Neutrophil (primary cell): ENCODE data around the gene GPR4.

ENCODE experiments used
- H3K27ac ChIP-seq: fragments of 200-600 bp; sonication (generic); 2 replicates; pipeline ENCODE4 v1.5.1; 2016; ENCODE audit warnings: mild to moderate bottlenecking, moderate library complexity
- H3K27me3 ChIP-seq: fragments of 200-600 bp; sonication (generic); 2 replicates; pipeline ENCODE4 v1.6.0; 2016; ENCODE audit warnings: mild to moderate bottlenecking
- H3K36me3 ChIP-seq: fragments of 200-600 bp; sonication (generic); 2 replicates; pipeline ENCODE4 v1.5.1; 2017
- H3K4me1 ChIP-seq, 2 experiments: fragments of 200-600 bp in 1 of 2; sonication (generic) in 1 of 2; 1 replicate in 1 of 2; 2 replicates in 1 of 2; pipeline versions ENCODE4 v1.5.1 to v1.6.1; 2013 to 2016; ENCODE audit warnings: low read depth in 1 of 2, low read length in 1 of 2, mild to moderate bottlenecking in 1 of 2, moderate library complexity in 1 of 2; ENCODE audit not compliant: control insufficient read depth in 1 of 2, insufficient read depth in 1 of 2
- H3K4me3 ChIP-seq, 2 experiments: fragments of 200-600 bp in 1 of 2; sonication (generic) in 1 of 2; 1 replicate in 1 of 2; 2 replicates in 1 of 2; pipeline ENCODE4 v1.5.1; 2013 to 2016; ENCODE audit warnings: low read depth in 1 of 2, low read length in 1 of 2, mild to moderate bottlenecking in 1 of 2, moderate library complexity in 1 of 2
- H3K9me3 ChIP-seq: fragments of 200-600 bp; sonication (generic); 2 replicates; pipeline ENCODE4 v1.5.1; 2016
- TF ChIP-seq, protein P1 (sequence below): fragments of 200-600 bp; sonication (generic); IDR thresholded peaks from 2 replicates; pipeline ENCODE4 v1.5.1; 2016; ENCODE audit warnings: antibody characterized with exemption

The GPR4 gene

DNA sequence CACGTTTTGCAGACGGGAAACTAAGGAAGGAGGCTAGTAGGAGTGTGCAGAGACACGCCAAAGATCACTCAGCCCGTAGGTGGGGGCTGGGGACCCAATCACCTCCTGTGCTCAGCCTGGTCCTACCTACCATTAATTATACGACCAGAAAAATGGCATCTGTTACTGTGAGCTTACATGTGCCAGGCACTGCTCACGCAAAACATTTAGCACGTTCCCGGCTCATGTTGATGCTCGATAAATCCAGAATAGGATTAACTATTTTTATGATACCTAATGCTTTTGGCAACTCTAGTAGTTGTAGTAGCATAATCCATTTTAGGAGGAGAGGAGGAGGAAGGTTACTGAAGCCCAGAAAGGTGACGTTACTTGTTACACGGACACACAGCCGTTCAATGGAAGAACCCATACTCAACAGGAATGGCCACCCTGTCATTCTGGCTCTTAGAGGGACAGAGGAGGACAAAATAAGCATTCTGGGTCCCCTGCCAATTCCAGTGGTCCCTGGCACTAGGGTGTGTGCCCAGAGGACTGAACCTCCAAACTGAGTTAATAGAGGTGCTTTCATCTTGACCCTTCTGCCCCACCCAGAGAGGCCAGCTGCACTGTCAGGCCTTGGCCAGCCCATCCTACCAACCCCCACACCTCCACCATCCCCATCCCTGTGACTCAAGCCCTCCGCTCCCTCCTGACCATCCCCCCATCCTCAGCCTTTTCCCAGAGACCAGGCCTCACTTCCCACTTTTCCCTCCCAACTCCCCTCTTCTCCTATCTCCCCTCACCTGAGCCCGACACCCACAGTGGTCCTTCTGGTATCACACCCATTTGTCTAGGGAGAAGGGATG, 42.1 kb upstream of the GPR4 start:
- Histone ChIP-seq H3K9me3 (no peaks in the 10 kb centered on the region), H3K4me3 (no peak overlapping the region), H3K4me1 (peaks cover 42 to 47% of the 10 kb centered on the region in 2 experiments), H3K36me3 (no peaks in the 10 kb centered on the region), H3K27me3 (peaks cover 49% of the 10 kb centered on the region), H3K27ac (no peak overlapping the region)
- TF ChIP-seq, protein P1, sequence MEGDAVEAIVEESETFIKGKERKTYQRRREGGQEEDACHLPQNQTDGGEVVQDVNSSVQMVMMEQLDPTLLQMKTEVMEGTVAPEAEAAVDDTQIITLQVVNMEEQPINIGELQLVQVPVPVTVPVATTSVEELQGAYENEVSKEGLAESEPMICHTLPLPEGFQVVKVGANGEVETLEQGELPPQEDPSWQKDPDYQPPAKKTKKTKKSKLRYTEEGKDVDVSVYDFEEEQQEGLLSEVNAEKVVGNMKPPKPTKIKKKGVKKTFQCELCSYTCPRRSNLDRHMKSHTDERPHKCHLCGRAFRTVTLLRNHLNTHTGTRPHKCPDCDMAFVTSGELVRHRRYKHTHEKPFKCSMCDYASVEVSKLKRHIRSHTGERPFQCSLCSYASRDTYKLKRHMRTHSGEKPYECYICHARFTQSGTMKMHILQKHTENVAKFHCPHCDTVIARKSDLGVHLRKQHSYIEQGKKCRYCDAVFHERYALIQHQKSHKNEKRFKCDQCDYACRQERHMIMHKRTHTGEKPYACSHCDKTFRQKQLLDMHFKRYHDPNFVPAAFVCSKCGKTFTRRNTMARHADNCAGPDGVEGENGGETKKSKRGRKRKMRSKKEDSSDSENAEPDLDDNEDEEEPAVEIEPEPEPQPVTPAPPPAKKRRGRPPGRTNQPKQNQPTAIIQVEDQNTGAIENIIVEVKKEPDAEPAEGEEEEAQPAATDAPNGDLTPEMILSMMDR: no peak

DNA sequence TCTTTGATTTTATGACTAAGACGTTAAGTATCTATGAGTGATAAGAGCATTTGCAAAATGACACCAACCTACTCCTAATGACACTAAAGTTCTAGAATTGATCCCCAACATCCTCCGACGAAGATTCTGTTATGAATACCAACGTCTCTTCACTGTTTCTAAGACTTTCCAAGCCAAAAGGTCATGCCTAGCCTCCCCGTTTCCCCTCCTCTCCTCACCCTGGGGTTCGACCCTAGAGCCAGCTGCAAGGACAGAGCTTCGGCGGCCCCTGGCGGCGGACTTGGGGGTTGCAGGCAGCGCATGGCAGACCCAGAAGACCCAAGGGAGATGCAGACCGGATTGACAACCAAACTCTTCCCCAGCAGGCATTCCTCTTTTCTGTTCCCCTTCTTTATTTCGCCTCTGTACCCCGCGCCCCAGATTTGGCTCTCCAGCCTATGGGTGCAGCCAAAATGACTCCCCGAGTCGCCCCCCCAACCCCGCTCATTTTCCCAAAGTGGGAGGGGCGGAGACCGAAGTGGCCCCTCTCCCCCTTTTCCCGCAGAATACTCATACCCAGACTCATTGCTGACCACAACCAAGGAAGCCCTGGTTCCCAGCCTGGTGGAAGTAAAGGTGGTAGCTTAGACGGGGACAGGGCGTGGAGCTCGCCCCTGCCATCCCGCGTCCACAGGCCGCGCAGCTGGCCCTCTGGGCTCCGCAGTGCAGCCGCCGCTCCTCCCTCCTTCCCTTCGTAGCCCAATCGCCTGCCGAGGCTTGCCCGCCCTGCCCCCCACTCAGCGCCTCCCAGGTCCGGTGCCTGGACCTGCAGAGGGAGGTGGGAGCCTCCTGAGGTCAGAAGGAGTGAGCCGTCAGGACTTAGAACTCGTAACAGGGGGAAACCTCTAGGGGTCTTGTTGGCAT, 41.3 kb upstream of the GPR4 start:
- H3K27me3 ChIP-seq: peaks cover 49% of the 10 kb centered on the region
- no peaks in the 10 kb centered on the region for H3K9me3 ChIP-seq
- peak overlapping the region in 1 of 2 experiments; percentile 59 for H3K4me3 ChIP-seq
- H3K27ac ChIP-seq: no peak overlapping the region
- no peaks in the 10 kb centered on the region for H3K36me3 ChIP-seq
- TF ChIP-seq, protein P1: peak; percentile 96
- peaks cover 50 to 56% of the 10 kb centered on the region in 2 experiments for H3K4me1 ChIP-seq

DNA sequence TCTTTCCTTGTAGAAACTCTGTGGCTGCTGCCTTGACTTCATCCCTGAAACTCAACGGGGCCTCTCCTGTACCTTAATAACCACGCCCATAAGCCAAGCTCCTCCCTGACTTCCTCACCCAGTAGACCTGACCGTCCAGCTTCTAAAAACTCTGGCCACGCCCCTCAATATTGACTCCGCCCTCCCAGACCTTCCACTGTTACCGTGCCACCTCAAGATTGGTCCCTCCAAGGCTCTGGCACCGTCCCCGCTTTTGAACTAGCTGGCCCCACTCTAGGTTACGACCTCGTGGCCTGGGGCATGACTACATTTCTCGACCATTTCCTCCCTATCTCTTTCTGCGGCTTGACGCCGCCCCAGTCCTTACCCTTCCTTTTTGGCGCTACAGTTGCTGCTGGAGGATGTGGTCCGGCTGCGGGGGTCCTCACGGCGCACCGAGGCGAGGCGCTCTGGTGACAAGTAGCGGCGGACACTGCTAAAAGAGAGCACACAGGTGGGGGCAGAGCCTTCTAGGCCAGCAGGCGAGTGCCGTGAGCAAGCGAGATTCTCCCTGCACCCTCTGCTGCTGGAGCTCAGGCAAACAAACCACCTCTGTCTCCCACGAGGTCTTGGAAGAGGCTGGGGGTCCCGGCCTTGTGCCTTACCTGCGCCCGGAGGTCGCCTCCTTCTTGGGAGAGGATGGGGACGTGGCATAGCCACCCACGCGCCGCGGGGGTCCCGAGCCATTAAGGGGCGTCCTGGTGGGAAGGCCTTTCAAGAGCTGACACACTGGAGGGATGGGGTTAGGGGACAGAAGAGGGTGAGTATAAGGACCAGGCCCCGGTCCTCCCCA, 39.5 kb upstream of the GPR4 start:
- TF ChIP-seq, protein P1: peak; percentile 17
- H3K4me1 ChIP-seq: peaks cover 53 to 59% of the 10 kb centered on the region in 2 experiments
- peak overlapping the region; percentile 83 for H3K27ac ChIP-seq
- H3K36me3 ChIP-seq: no peaks in the 10 kb centered on the region
- peaks cover 34% of the 10 kb centered on the region for H3K27me3 ChIP-seq
- H3K9me3 ChIP-seq: no peaks in the 10 kb centered on the region
- H3K4me3 ChIP-seq: peak overlapping the region; percentile 59 to 64

DNA sequence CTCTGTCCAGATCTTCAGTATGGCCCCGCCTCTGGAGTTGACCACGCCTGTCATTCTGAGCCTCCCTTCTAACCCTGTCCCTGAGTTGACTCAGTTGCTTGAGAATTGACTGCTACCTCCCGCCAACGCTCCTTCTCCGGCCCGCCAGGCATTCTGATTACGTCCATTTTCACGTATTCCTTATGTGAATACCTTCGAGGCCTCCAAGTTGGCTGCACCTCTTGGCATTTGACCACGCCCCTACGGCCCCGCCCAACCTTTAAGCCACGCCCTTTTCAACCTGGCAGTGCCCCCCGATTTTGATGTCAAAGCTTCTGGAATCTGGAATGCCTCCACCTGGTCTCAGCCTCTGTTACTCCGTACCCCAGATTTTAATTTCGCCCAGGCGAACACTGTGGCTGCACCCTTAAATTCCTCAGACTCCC, 38.8 kb upstream of the GPR4 start:
- H3K36me3 ChIP-seq: no peaks in the 10 kb centered on the region
- TF ChIP-seq, protein P1: no peak
- peak overlapping the region; percentile 59 to 64 for H3K4me3 ChIP-seq
- peak overlapping the region; percentile 83 for H3K27ac ChIP-seq
- peaks cover 48 to 56% of the 10 kb centered on the region in 2 experiments for H3K4me1 ChIP-seq
- H3K9me3 ChIP-seq: no peaks in the 10 kb centered on the region
- H3K27me3 ChIP-seq: peaks cover 28% of the 10 kb centered on the region
